GM21423 (cell line): ENCODE data around the gene ERVV-1.
"Not testable (repeated sequence)": the region's sequence is repeated elsewhere in the genome, so short reads cannot be mapped to it uniquely, and the experiment has no call there.

Experiments used
- ATAC-seq: cut with Tn5 transposase; IDR thresholded peaks from one replicate; pipeline ENCODE4 v1.9.1; 2021; ENCODE audit warnings: mild to moderate bottlenecking, moderate library complexity; ENCODE audit not compliant: unreplicated experiment

ERVV-1 gene

GRCh38 chr19:53013621-53014020 is at the start of gene ERVV-1:
ERVV-1 (plus strand) TSS chr19:53013921; CDS start chr19:53014091, 170 bp downstream.
- ATAC-seq: no peak

- no peak for ATAC-seq
Measured at GRCh38 chr19:52967772-52968171, 45.9 kb upstream of the ERVV-1 start.

GRCh38 chr19:52981329-52981728 is 32.4 kb upstream of the ERVV-1 start:
- ATAC-seq: no peak

GRCh38 chr19:52983167-52983566 is 30.6 kb upstream of the ERVV-1 start:
- not testable (repeated sequence) for ATAC-seq

GRCh38 chr19:52987221-52987620 is 26.5 kb upstream of the ERVV-1 start:
- ATAC-seq: no peak

GRCh38 chr19:52988506-52988905 is 25.2 kb upstream of the ERVV-1 start:
- no peak for ATAC-seq

GRCh38 chr19:52990759-52991418 is 22.8 kb upstream of the ERVV-1 start:
- no peak for ATAC-seq

GRCh38 chr19:52991484-52991883 is 22.2 kb upstream of the ERVV-1 start:
- no peak for ATAC-seq

- ATAC-seq: no peak
Measured at GRCh38 chr19:52992109-52993004, 21.4 kb upstream of the ERVV-1 start.

GRCh38 chr19:52993342-52994178 is 20.2 kb upstream of the ERVV-1 start:
- no peak for ATAC-seq

GRCh38 chr19:52995711-52996110 is 18.0 kb upstream of the ERVV-1 start:
- ATAC-seq: no peak

GRCh38 chr19:52997975-52998374 is 15.7 kb upstream of the ERVV-1 start:
- ATAC-seq: no peak

GRCh38 chr19:53002479-53002878 is 11.2 kb upstream of the ERVV-1 start:
- ATAC-seq: no peak

- ATAC-seq: no peak
Measured at GRCh38 chr19:53004242-53004641, 9.5 kb upstream of the ERVV-1 start.

GRCh38 chr19:53007200-53007599 is 6.5 kb upstream of the ERVV-1 start:
- no peak for ATAC-seq

GRCh38 chr19:53007606-53008005 is 6.1 kb upstream of the ERVV-1 start:
- no peak for ATAC-seq

- no peak for ATAC-seq
Measured at GRCh38 chr19:53008061-53008778, 5.5 kb upstream of the ERVV-1 start.

- ATAC-seq: no peak
Measured at GRCh38 chr19:53010494-53010893, 3.2 kb upstream of the ERVV-1 start.

GRCh38 chr19:53012006-53012405 is 1.7 kb upstream of the ERVV-1 start:
- ATAC-seq: no peak

- ATAC-seq: no peak
Measured at GRCh38 chr19:53015159-53015558, 1.4 kb downstream of the ERVV-1 start.

GRCh38 chr19:53015730-53016129 is 2.0 kb downstream of the ERVV-1 start:
- ATAC-seq: no peak
